Measurements from ENCODE around the gene CCL4. TPM values are rescaled to one million over a fixed set of nuclear protein-coding genes. Genes with fewer than 3 reads are reported as not detected.

The CCL4 gene
- total and polyA plus RNA-seq, 2 donors (not counting 1 experiment from before 2014, with no cell fraction given), result 3.5 to 7.6 TPM

DNA sequence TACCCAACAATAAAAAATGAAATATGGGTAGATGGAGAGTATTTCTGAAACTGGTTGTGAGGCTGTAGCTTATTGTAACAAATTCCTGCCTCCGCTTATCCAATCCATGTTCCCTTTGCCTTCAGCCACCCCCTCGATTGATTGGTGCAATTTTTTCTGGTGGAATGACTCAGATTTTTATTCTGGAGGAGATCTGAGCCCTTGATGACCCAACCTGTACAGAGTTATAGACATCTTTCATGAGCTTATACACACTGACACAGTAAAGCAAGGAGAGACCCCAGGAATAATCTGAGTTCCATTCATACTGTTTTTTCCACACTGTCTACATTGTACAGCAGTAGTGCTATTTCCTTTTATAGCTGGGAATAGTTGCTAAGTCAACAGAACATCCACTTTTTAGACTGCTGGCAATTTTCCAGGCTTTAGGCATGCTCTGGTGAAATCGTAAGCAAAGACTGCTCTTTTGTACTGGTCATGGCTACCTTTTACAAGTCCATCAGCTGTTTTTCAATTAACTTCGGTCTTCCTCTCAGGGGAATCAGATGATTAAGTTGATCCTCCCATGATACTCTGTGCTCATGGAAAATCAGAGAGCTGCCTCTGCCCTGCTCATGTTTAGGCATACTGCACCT, 30.1 kb downstream of the CCL4 start:
- no peaks in the 10 kb centered on the region for H4K20me1 ChIP-seq (ENCODE audit: control insufficient read depth, insufficient read depth, low read length, poor library complexity, severe bottlenecking)
- peaks cover 0 to 4% (median 0%) of the 10 kb centered on the region in 3 donors for H3K9me3 ChIP-seq (ENCODE audit: control extremely low read depth in 1 of 3, control insufficient read depth in 2 of 3, insufficient read depth in 1 of 3, low read length in 2 of 3)
- no peak for ATAC-seq (ENCODE audit: low read depth)
- peaks cover 82 to 86% of the 10 kb centered on the region in 2 donors for H3K4me1 ChIP-seq (ENCODE audit: control insufficient read depth in 2 of 2, insufficient read depth in 2 of 2, low read length in 2 of 2)
- H3K79me2 ChIP-seq (ENCODE audit: control insufficient read depth, insufficient read depth, low read length), result no peaks in the 10 kb centered on the region
- ChIA-PET POLR2A (no interaction called here), CTCF (interaction anchor here (1.1 to 6.6 kb wide), 5 partner anchors 14 to 158 kb away, joined by 3 to 71 read pairs (median 8); partner anchors contain the start of gene CCL16)
- no peak overlapping the region for H3K4me3 ChIP-seq (ENCODE audit: control extremely low read depth in 1 of 5, extremely low read depth in 1 of 5, insufficient read depth in 1 of 5, low read depth in 2 of 5, low read length in 4 of 5)
- no peak overlapping the region for H2AFZ ChIP-seq (ENCODE audit: insufficient read depth, low read depth, low read length, poor library complexity, severe bottlenecking)
- no peak for DNase-seq
- H3K27ac ChIP-seq (ENCODE audit: low read length in 2 of 2), result no peak overlapping the region
- intact Hi-C loops (cut with micrococcal nuclease), result loop anchor here (5.0 kb wide), 1 partner anchor 156 kb away; no protein-coding TSS in a partner anchor
- Mint-ChIP-seq H3K4me1 (peaks cover 76% of the 10 kb centered on the region), H3K4me3 (no peak overlapping the region), H3K9me3 (ENCODE audit: insufficient read depth) (peaks cover 3% of the 10 kb centered on the region), H3K27ac (peak overlapping the region; percentile 8), H3K27me3 (no peaks in the 10 kb centered on the region)
- peak overlapping the region; percentile 7 for H3K4me2 ChIP-seq (replicated peaks; ENCODE audit: low read depth, low read length, poor library complexity, severe bottlenecking)
- 75% methylated on average over 2 of the region's 4 CpGs for WGBS (ENCODE audit: insufficient coverage)
- no peak for TF ChIP-seq EZH2 (IDR thresholded peaks at IDR 0.05; ENCODE audit: borderline replicate concordance, insufficient read depth, low read depth, low read length, poor library complexity, severe bottlenecking)
- TF ChIP-seq, protein P1, sequence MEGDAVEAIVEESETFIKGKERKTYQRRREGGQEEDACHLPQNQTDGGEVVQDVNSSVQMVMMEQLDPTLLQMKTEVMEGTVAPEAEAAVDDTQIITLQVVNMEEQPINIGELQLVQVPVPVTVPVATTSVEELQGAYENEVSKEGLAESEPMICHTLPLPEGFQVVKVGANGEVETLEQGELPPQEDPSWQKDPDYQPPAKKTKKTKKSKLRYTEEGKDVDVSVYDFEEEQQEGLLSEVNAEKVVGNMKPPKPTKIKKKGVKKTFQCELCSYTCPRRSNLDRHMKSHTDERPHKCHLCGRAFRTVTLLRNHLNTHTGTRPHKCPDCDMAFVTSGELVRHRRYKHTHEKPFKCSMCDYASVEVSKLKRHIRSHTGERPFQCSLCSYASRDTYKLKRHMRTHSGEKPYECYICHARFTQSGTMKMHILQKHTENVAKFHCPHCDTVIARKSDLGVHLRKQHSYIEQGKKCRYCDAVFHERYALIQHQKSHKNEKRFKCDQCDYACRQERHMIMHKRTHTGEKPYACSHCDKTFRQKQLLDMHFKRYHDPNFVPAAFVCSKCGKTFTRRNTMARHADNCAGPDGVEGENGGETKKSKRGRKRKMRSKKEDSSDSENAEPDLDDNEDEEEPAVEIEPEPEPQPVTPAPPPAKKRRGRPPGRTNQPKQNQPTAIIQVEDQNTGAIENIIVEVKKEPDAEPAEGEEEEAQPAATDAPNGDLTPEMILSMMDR (IDR thresholded peaks at IDR 0.05), result no peak
- no peaks in the 10 kb centered on the region for H3K27me3 ChIP-seq (replicated peaks in 1 of 4; ENCODE audit: control extremely low read depth in 1 of 4, control insufficient read depth in 3 of 4, insufficient read depth in 4 of 4, low read length in 3 of 4)
- no peak overlapping the region for H3K9ac ChIP-seq (ENCODE audit: low read length)
- H3K36me3 ChIP-seq (replicated peaks in 1 of 2; ENCODE audit: control extremely low read depth in 1 of 2, control insufficient read depth in 1 of 2, extremely low read depth in 1 of 2, insufficient read depth in 2 of 2, low read length in 1 of 2), result no peaks in the 10 kb centered on the region

DNA sequence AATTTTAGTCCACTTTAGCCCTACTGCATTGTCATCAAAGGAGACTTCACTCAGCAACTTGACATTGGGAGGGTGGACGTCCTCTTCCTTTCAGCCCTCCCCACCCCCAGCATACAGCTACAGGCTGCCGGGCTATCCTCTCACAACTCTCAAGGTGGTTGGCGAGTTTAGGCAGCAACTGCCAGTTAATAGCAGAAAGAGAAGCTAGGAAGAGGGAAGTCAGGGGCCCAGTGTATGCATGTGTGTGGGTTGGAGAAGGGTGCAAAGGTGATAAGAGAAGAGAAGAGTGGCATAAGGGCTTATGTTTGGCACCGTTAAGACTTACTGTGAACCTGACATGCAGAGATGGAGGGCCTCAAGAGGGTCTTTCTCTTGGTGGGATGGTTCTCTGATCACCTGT, 31.8 kb downstream of the CCL4 start:
- Histone ChIP-seq H2AFZ (ENCODE audit: insufficient read depth, low read depth, low read length, poor library complexity, severe bottlenecking) (no peak overlapping the region), H3K4me2 (replicated peaks; ENCODE audit: low read depth, low read length, poor library complexity, severe bottlenecking) (peak overlapping the region; percentile 49), H3K27me3 (replicated peaks in 1 of 4; ENCODE audit: control extremely low read depth in 1 of 4, control insufficient read depth in 3 of 4, insufficient read depth in 4 of 4, low read length in 3 of 4) (no peaks in the 10 kb centered on the region), H3K79me2 (ENCODE audit: control insufficient read depth, insufficient read depth, low read length) (no peaks in the 10 kb centered on the region), H3K27ac (ENCODE audit: low read length in 2 of 2) (peak overlapping the region; percentile 14 to 15), H3K4me3 (ENCODE audit: control extremely low read depth in 1 of 5, extremely low read depth in 1 of 5, insufficient read depth in 1 of 5, low read depth in 2 of 5, low read length in 4 of 5) (peak overlapping the region in 1 of 5 experiments; percentile 11), H3K9me3 (ENCODE audit: control extremely low read depth in 1 of 3, control insufficient read depth in 2 of 3, insufficient read depth in 1 of 3, low read length in 2 of 3) (peaks cover 0 to 4% (median 0%) of the 10 kb centered on the region in 3 donors), H3K36me3 (replicated peaks in 1 of 2; ENCODE audit: control extremely low read depth in 1 of 2, control insufficient read depth in 1 of 2, extremely low read depth in 1 of 2, insufficient read depth in 2 of 2, low read length in 1 of 2) (no peaks in the 10 kb centered on the region), H4K20me1 (ENCODE audit: control insufficient read depth, insufficient read depth, low read length, poor library complexity, severe bottlenecking) (no peaks in the 10 kb centered on the region), H3K9ac (ENCODE audit: low read length) (no peak overlapping the region), H3K4me1 (ENCODE audit: control insufficient read depth in 2 of 2, insufficient read depth in 2 of 2, low read length in 2 of 2) (peaks cover 64 to 68% of the 10 kb centered on the region in 2 donors)
- H3K27ac Mint-ChIP-seq, result peak overlapping the region; percentile 16
- POLR2A ChIA-PET, result interaction anchor here (1.0 kb wide), 1 partner anchor 9 kb away, joined by 3 read pairs; no protein-coding TSS in a partner anchor
- 38% methylated on average over 2 of the region's 4 CpGs for WGBS (ENCODE audit: insufficient coverage)
- CTCF ChIA-PET, result interaction anchor here (1.7 to 6.6 kb wide), 2 partner anchors 8 to 12 kb away, joined by 6 to 71 read pairs; no protein-coding TSS in a partner anchor
- DNase-seq, result no peak
- TF ChIP-seq, protein P1 (IDR thresholded peaks at IDR 0.05), result no peak
- no peak for TF ChIP-seq EZH2 (IDR thresholded peaks at IDR 0.05; ENCODE audit: borderline replicate concordance, insufficient read depth, low read depth, low read length, poor library complexity, severe bottlenecking)
- no peaks in the 10 kb centered on the region for H3K27me3 Mint-ChIP-seq
- peaks cover 59% of the 10 kb centered on the region for H3K4me1 Mint-ChIP-seq
- H3K4me3 Mint-ChIP-seq, result peak overlapping the region; percentile 40
- intact Hi-C loops (cut with micrococcal nuclease), result no loop called here
- H3K9me3 Mint-ChIP-seq (ENCODE audit: insufficient read depth), result peaks cover 3% of the 10 kb centered on the region
- no peak for ATAC-seq (ENCODE audit: low read depth)
